Measurements from ENCODE around the gene RPS19BP1.
"Not testable (repeated sequence)": the region's sequence is repeated elsewhere in the genome, so short reads cannot be mapped to it uniquely, and the experiment has no call there.

The RPS19BP1 gene

DNA sequence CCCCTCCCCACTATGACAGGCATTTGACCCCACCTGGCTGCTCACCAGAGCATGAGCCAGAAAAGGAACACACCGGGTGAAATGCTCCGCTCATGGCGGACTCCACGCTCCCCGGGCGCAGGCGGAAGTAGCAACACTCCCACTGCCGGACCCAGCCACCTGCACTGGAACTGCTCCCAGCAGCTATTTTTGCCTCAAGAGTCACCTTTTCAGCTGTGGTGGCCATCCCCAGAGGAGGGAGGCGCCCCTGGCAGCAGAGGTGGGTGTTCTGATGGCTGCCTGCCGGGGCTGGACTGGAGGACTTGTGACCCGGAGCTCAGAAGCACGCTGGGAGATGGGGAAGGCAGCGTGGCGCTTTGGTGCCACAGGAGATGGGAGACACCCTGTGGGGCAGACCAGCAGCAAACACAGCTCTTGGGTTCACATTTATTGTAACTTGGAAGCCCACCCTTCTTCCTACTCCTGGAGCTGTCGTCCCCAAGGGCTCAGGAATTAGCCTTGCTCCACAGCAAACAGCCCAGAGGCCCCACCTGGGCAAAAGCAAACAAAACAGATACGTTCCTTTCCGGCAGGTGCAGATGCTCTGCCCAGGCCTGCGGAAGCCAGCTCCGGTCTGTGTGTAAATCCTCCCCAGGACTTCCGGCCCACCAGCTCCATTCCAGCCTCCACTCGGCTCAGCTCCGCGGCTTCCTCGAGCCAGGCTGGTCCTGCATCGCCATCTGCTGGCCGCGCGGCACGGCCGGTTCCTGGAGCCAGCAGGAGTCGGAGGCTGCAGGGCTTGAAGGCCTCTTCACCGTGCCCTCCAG lies 3.7 kb downstream of the RPS19BP1 start:
- peak; percentile 96 for DNase-seq (ENCODE audit: low read depth)

DNA sequence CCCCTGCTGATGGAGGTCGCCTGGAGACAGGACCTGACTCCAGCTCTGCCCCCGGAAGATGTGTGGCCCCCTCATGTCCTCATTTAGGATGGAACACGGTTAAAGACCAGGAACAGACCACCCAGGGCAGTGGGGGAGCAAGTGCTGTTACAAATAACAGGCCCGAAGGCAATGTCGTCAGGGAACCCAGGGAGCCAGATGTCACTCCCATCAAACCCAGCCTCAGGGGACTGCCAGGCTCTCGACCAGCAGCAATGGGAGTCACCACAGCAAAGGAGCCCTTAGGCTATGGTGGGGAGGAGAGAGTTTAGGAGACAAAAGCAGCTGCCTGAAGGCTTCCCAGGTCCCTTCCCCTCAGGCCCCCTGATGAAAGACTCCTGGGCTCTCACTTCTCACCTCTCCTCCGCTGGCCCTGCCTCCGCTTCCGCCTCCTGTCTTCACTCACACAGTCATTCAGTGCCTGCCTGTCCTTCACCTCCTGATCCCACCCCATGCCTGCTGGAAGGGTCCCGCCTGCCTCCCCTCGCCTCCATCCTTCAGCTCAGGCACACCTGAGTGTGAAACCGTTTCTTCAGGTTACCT lies 4.4 kb downstream of the RPS19BP1 start:
- no peak for DNase-seq (ENCODE audit: low read depth)

DNA sequence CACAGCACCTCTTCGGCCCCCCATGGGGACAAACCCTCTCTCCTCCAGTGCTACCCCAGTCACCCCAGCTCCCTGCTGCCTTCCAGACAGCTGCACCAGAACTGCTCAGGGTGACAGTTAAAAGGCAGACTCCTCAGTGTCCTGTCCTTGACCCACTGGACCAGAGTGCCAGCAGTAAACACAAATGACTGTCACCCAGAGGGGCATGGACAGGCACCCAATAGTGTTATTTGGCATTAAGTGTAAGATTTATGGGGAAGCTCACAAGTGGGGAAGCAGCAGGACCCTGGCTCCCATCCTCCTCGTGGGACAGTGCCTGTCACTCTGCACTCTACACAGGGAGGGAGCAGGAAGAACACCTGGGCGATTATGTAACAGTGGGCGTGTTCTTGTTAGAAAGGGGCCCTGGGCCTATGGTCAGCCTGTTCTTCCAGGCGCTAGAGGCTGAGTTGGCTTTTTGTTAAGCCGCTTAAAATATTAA lies 5.0 kb downstream of the RPS19BP1 start:
- peak; percentile 31 for DNase-seq (ENCODE audit: low read depth)

DNA sequence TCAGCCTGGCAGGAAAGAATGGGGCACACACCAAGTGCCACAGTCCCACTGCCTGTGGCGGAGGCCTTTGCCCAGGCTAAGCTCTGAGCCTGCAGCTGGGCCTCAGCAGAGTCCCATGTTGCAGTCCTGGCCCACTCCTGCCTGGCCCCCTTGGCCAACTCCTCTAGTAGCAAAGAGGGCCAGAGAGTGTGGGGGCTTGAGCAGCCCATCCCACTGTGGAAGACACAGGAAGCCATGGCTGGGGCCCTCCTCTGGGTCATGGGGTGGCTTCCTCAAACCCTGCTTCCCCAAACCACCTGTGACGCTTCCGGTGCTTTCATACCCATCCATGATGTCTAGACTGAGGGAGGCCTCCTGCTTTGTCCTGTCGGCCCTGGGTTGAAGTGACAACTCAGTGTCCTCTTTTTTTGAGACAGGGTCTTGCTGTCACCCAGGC lies 5.8 kb downstream of the RPS19BP1 start:
- no peak for DNase-seq (ENCODE audit: low read depth)

DNA sequence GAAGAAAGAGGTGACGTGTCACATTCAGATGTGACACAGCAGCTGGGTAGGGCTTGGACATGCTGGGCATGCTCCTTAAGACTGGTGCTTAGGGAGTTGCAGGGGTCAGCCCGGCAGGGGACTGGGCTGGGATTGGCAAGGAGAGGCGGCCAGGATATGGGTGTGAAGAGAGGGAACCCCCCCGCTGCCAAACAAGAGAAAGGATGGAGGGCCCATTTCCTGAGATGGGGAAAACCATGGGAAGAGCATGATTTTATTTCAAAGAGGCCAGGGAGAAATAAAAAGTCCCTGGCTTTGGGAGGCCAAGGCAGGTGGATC lies 6.9 kb downstream of the RPS19BP1 start:
- no peak for DNase-seq (ENCODE audit: low read depth)

DNA sequence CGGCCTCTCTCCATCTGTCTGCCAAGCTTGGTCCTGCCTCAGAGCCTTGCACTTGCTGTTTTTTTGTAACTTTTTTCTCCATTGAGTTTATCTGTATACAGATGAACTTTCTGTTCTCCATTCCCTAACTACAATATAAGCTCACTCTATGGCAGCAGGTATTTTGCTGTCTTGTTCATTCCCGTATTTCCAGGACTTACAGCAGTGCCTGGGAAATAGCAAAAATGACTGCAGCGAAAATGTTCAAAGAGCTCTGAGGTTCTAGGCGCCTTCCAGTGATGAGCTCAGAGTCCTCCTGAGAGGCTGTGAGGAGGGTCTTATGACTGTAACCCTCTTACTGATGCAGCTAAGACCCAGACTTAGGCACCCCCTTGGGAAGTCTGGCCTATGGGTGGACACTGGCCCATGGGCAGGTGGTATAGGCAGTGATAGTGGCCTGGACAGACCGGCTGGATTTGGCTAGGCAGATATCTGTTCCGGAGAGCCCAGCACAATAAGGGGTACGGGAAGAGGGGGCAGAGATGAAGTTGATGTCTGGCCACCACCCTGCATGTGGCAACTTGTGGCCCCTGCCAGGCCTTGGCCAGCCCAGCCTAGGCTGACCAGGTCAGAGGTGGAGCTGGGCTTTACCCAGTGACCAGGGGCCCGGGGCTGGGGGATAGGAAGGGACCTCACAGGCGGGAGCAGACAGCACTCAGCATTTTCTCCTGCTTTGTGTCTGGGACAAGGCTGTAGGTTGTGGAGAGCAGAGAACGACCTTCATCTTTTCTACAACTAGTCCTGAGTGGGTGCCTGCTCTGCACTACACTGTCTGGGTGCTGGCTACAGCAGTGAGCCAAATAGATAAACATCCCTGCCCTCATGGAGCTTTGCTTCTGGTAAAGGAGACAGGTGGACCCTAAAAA lies 7.5 kb downstream of the RPS19BP1 start:
- no peak for DNase-seq (ENCODE audit: low read depth)

DNA sequence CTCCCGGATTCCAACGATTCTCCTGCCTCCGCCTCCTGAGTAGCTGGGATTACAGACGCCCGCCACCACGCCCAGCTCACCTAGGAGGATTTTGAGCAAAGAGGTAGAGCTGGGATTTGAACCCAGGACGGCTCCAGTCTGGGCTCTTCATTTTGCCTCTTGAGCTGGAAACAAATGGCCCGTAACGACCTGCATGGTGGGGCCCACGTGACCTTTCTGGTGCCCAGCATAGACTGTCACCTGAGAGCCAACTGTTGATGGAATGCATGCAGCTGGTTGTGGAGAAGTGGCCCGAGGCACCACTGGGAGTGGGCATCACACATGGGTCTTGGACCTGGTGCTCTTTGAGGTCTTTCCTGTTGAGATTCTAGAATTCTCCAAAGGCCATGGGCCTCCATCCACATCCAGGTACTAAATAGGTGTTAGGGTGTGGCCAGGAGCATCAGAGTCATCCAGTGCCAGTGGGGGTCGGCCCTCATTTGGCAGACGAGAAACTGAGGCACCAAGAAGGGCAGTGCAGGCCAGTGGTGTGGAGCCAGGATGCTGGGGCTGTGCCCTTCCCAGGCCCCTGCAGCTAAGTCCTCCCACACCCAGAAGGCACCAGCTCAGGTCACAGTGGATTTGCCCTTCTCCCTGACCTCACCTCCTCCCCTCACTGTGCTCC lies 8.3 kb downstream of the RPS19BP1 start:
- no peak for DNase-seq (ENCODE audit: low read depth)

DNA sequence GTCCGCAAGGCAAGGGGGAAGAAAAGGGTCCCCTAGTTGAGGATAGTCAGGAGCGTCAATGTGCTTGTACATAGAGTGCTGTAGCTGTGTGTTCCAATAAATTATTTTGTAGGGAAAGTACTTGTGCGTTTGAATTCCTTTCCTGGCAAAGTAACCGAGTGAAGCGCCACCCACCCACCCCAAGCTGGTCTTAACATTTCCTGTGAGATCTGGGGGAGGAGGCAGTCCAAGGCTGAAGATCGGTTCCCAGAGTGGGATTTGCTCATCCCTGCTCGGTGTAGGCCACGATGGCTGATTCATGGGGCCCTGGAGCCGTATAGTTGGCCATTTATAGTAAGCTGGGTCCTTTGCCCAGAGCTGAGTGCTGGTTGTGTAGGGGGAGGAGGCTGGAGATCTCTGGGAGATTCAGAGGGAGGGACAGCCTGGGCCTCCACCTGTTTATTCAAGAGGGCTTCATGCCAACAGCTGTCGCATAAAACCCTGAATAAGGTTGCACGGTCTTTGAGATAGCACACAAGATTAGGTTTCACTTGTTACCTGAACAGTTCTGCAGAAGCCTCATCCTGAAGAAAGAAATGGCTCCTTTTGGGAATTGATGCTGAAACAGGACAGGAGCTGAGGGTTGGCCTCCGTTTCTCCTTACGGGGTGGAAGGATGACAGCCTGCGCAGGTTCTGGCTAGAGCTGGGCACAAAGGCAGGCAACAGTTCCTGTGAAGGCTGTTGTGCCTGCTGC lies 9.8 kb downstream of the RPS19BP1 start:
- peak; percentile 68 for DNase-seq (ENCODE audit: low read depth)

DNA sequence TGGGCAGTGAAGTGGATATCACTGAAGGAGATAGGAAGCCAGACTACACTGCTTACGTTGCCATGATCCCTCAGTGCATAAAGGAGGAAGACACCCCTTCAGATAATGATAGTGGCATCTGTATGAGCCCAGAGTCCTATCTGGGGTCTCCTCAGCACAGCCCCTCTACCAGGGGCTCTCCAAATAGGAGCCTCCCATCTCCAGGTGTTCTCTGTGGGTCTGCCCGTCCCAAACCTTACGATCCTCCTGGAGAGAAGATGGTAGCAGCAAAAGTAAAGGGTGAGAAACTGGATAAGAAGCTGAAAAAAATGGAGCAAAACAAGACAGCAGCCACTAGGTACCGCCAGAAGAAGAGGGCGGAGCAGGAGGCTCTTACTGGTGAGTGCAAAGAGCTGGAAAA lies 10.5 kb downstream of the RPS19BP1 start:
- DNase-seq (ENCODE audit: low read depth) = not testable (repeated sequence)

DNA sequence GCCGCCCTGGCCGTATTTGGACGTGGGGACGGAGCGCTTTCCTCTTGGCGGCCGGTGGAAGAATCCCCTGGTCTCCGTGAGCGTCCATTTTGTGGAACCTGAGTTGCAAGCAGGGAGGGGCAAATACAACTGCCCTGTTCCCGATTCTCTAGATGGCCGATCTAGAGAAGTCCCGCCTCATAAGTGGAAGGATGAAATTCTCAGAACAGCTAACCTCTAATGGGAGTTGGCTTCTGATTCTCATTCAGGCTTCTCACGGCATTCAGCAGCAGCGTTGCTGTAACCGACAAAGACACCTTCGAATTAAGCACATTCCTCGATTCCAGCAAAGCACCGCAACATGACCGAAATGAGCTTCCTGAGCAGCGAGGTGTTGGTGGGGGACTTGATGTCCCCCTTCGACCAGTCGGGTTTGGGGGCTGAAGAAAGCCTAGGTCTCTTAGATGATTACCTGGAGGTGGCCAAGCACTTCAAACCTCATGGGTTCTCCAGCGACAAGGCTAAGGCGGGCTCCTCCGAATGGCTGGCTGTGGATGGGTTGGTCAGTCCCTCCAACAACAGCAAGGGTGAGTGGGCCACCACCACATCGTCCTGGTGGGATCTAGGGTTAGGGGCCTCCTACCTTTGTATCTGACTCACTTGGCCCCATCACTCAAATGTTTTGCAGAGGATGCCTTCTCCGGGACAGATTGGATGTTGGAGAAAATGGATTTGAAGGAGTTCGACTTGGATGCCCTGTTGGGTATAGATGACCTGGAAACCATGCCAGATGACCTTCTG lies 11.3 kb downstream of the RPS19BP1 start:
- DNase-seq (ENCODE audit: low read depth) = peak; percentile 84

DNA sequence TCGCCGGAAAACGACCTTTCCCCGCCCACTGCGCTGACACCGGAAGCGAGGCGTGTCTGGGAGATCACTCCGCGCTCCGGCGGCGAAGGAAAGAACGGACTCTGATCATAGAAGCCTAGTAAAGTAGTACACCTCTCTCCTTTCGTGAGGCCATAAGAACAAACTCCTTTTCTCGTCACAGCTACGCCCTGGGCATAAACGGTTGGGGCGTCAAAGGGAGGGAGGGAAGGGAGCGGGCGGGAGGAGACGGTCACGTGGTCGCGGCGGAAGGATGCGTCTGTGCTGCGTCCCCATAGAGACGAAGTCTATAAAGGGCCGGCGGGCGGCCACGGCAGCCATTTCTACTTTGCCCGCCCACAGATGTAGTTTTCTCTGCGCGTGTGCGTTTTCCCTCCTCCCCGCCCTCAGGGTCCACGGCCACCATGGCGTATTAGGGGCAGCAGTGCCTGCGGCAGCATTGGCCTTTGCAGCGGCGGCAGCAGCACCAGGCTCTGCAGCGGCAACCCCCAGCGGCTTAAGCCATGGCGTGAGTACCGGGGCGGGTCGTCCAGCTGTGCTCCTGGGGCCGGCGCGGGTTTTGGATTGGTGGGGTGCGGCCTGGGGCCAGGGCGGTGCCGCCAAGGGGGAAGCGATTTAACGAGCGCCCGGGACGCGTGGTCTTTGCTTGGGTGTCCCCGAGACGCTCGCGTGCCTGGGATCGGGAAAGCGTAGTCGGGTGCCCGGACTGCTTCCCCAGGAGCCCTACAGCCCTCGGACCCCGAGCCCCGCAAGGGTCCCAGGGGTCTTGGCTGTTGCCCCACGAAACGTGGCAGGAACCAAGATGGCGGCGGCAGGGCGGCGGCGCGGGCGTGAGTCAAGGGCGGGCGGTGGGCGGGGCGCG lies 12.1 kb downstream of the RPS19BP1 start, which contains the start of gene ATF4:
Gene ATF4 (plus strand): TSS at position 337 of the 880 bp plus-strand sequence. CDS start 884 bp downstream, outside the sequence.
- DNase-seq (ENCODE audit: low read depth) = no peak

DNA sequence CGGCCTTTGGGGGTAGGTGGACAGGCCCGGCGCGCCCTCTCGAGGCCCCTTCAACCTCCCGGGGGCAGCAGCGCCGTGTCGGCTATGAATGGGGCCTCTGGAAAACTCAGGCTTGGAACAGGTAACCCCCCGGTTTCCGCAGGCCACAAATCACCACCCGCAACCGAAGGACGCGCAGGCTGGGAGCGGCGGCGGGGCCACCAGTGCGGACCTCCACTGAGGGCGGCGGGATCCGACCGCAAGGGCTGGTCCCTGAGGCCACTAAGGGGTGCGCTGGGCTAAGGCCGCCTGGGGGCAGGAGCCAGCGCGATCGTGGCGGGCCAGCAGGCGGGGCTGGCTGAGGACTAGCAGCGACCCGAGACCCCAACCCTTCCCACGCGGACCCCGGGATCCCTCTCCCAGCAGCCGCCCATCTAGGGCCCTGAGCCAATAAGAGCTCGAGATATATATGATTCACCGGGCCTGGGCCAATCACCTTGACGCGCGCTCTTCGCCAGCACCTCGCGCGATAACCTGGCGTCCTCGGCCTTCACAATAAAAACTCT lies 12.8 kb downstream of the RPS19BP1 start:
- DNase-seq (ENCODE audit: low read depth) = peak; percentile 100

DNA sequence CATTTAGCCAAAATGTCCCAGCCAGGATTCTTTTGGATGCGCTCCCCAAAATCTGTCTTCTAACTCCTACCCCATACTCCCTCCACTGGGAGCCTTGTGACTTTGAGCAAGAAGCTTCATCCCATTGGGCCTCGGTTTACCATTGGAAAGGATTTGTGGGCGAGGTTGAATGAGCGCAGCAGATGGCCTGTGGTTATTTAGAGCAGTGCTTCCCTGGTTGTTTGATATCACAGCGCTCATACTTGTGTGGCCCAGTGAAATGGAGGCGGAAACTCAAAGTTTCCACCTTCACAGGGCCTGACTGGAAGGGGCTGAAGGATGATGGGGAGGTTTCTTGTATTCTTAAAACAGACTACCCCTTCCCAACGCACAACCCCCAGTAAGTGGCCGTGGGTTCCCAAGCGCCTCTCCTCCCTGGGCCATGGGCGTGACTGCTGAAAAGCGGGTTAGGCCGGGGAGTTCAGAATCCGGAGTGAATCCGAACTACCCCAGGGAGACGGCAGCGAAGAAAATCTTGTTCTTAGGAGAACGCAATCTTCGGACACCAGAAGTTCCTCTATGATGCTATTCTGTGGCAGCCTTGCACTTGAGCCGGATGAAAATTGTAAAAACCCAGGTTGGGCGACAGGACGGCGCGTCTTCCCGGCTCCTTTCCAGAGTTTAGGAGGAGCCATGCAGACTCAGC lies 13.4 kb downstream of the RPS19BP1 start:
- peak; percentile 71 for DNase-seq (ENCODE audit: low read depth)

DNA sequence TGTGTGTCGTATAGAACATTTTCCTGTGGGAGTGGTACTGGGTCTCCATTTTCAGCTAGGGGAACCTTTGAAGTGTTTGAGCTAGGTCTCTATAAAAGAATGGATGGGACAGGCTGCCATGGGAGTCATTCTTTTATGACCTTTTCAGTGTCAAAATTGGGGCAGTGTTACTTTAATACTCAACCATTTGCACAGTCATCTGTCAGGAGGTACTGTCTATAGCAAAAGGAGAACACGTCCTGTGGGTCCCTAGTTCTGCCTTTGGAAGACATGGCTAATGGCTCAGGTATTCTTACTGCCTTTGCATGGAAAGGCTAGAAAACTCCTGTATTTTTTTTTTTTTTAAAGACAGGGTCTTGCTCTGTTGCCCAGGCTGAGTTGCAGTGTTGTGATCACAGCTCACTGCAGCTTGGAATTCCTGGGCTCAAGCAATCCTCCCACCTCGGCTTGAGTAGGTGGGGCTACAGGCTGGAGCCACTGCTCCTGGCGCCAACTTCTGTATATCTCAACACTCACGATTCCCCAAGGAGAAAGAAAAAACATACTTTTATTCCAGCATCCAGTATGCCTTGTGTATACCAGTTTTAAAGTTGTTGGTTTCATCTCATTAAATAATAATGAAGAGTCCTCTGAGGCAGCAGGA lies 14.3 kb downstream of the RPS19BP1 start:
- DNase-seq (ENCODE audit: low read depth) = peak; percentile 28

DNA sequence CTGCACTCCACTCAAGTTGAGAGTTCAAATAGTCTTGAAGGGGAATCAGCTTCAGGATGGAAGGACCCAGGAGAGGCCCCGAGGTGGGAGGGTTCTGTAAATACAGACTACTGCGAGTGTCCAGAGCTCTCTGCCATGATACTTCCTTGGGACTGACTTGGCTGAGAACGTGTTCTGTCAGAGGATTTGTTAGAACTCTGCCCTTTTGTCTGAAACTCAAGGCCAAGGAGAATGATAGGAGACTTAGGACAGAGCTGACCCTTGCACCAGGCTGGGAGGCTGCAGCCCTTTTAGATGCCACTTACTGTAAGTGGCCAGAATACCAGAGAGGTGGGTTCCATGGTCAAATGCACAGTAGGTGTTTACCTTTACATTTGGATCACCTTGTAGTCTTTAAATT lies 15.1 kb downstream of the RPS19BP1 start:
- DNase-seq (ENCODE audit: low read depth) = no peak

DNA sequence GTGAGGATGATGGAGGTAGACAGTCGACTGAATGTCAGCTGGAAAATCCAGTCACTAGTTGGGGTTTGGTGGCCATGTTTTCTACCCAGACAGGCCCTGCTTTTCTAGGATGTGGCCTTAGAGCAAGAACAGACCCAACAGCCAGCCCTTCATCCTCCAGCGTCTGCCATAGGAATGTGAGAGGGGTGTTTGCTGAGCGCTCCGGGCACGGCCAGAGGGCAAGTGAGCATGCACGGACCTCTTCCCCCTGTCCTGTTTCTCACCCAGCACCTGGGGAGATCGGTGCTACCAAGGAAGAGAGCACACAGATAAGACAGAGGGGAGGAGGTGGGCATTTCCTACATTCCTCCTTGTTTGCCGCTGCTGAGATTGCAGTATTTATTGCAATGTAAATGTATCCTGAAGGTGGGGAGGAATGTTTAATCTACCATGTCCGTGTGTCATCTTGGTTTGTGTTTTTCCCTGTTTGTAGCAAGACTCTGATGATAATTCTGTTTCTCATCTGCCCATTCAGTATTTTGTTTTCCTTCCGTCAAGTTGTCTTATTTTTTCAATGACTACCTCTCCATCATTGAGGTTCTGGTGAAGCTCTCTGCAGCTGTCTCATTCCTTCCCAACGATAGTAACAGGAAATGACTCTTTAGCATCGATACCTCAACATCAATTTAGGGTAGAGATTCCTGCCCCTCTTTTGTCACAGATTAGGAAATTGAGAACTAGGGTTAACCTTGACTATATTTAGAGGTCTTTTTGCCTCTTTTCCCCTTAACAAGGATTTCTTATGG lies 17.1 kb downstream of the RPS19BP1 start:
- no peak for DNase-seq (ENCODE audit: low read depth)

DNA sequence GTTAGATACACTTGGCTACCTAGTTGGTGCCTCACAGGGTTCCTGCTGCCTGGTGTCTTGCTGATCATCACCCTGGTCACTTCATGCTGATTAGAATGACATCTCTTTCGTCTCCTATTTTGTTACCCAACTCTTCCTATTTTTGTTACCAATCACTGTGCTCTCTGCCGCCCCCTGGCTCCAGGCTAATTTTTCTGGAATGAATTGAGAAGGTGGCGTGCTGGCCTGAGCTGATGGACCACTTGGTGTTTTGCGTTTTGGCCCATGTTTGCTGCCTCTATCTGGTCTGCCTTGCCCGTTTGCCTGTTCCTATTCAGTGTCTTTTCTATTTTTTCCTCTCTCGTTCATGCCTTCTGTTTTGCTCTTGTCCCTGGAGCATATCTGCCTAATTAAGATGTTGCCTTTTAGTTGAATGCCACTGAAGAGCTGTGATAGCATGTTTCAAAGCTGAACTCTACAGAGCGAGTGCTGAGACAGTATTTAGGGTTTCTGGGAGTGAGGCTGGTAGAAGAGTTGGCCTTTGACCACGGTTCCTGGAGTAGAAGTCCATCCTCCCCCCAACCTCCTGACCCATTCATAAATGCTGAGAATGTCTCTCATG lies 18.1 kb downstream of the RPS19BP1 start:
- DNase-seq (ENCODE audit: low read depth) = peak; percentile 41

Measured in iris pigment epithelial cell (primary cell).